GM18499 (cell line): ENCODE data around the gene ZNF213.
A peak's percentile ranks its signal among the peaks of the same experiment; 100 is the strongest.
"Not testable (repeated sequence)": the region's sequence is repeated elsewhere in the genome, so short reads cannot be mapped to it uniquely, and the experiment has no call there.

Experiments
- ATAC-seq: cut with Tn5 transposase; IDR thresholded peaks from one replicate; pipeline ENCODE4 v1.9.1; 2021; ENCODE audit warnings: moderate number of reproducible peaks; ENCODE audit not compliant: insufficient read depth, unreplicated experiment

The ZNF213 gene

DNA sequence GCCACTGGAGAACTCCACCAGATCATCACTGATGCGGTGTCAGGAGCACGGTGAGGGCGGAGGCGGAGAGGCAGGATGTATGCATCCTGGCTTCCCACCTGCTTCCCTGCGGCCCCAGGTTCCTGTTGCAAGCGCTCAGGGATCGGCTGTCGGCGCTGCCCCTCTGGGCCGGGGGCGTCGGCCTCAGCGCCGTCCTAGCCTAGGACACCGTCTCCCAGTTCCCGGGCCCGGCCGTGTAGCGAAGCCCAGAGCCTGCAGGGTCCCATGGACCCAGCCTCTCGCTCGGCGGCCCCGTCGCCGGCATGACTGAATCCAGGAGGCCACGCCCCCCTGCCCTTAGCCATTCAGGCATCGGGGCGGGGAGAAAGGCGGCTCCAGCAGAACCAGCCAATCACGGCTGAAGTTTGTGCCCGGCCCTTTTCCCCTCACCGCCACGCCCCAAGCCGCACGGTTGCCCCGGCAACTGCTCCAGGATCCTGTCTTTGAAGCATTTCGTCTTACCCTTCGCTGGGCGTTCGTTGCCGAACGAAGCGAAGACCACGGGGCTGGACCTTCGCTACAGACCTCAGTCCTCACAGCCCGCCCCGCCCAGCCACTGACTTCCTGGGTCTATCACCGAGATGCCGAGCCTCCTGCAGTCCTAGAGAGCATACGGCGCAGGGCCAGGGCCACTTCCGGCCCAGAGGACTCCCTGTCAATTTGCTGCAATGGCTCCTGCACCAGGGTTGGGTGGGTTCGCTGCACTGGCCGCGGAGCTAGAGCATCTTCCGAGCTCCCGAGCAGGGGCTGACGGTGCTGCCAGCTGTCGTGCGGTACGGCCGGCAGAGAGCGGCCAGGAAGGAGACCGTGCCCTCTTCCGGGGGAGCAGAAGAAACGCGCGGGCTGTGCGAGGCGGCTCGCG is 10.6 kb upstream of the ZNF213 start:
- peak; percentile 55 for ATAC-seq

DNA sequence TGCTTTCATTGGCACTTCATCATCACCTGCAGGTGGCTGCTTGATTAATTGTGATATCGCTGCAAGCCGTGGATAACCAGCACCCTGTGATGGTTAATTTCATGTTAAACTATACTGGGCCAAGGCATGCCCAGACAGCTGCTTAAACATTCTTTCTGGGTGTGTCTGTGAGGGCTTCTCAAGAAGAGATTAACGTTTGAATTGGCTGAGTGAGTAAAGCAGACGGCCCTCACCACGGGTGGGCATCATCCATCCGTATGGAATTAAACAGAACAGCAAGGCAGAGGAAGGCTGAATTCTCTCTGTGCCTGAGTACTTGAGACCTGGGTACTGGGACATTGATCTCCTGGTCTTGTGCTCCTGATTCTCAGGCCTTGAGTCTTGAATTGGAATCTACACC is 7.1 kb upstream of the ZNF213 start:
- ATAC-seq = no peak

DNA sequence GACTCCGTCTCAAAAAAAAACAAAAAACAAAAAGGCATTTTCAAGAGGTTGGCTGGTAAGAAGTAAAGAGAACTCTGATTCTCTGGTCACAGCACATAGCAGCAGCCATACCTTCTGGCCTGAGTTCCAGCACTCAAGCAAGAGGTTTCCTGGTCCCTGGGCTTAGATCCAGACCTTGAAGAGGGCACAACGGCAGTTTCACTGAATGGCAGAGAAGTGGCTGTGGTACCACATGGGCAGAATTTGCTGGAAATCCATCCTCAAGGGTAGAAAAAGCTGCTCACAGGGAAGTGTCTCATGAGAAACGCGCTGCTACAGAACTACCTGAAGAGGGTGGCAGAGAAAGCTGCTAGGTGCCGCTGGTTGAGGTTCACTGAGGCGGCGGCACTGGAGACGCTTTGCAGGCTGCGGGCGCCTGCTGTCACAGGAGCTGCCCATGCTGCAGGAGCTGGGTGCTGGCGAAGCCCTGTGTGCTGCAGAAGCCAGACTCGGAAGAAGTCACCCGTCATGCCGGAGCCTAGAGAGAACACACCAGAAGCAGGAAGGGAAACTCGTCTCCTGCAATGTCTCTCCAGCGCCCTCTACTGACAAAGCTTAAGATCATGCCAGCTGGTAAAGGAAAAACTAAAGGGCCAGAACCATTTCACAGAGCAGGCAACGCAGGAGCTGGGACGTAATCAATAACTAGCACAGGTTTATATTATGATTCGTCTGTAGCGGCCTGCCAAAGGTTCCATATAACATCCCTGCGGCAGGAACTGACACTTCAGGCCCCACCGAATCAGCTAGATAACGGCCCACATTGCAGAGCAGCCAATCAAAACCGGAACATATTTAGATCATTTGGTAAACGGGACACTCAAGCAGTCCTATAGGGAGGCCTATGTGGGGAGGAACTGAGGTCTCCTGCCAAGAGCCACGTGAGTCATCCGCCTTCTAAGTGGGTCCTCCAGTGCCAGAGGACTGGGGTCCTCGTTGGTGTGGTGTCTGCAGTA is 5.4 kb upstream of the ZNF213 start:
- ATAC-seq = no peak

DNA sequence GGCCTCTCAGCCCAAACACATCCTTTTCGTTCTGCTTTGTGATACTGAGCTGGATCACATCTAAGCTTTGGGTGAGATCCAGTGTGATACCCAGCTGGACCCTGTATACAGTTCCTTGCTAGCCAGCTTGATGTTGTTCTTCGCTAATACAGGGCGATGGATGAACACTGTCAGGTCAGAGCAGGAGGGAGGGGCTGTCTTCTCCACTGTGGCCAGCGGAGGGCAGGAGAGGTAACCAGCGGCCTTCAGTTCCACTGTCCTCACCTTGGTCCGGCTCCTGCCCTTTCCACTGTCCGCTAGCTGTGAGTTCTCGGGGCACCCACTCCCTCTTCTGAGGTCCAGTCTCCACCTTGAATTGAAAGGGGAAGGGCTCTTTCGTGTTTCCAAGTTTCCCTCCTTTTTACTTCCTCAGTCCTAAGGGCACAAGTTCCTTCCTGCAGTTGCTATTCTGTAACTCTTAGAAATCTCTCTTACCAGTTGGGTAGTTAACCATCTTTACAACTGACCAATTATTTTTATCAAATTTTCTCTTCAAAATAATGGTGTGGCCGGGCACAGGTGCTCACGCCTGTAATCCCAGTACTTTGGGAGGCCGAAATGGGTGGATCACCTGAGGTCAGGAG is 3.0 kb upstream of the ZNF213 start:
- ATAC-seq = no peak

DNA sequence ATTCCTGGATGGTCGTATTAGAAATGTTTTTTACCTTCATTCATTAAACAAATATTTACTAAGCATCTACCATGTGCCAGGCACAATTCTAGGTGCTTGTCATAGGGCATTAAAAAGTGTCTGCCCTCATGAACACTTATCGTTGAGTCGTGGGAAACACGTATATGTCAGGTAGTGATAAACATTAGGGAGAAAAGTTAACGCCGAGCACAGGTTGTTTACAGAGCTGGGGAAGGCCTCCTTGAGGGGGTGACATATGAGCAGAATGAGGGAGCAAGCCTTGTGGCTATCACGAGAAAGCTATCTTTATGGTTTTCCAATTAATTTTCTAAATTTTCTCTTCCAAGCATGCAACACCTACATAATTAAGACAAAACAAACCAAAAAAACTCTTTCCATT is 985 bp upstream of the ZNF213 start:
- no peak for ATAC-seq

GRCh38 chr16:3135126-3135715 is 392 bp downstream of the ZNF213 start:
- ATAC-seq = no peak

DNA sequence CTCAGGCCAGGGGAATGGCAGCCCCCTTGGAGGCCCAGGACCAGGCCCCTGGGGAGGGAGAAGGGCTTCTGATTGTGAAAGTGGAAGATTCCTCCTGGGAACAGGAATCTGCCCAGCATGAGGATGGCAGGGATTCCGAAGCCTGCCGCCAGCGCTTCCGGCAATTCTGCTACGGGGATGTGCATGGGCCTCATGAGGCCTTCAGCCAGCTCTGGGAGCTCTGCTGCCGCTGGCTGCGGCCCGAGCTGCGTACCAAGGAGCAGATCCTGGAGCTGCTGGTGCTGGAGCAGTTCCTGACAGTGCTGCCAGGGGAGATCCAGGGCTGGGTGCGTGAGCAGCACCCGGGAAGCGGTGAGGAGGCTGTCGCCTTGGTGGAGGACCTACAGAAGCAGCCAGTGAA is 2.4 kb downstream of the ZNF213 start:
- no peak for ATAC-seq

DNA sequence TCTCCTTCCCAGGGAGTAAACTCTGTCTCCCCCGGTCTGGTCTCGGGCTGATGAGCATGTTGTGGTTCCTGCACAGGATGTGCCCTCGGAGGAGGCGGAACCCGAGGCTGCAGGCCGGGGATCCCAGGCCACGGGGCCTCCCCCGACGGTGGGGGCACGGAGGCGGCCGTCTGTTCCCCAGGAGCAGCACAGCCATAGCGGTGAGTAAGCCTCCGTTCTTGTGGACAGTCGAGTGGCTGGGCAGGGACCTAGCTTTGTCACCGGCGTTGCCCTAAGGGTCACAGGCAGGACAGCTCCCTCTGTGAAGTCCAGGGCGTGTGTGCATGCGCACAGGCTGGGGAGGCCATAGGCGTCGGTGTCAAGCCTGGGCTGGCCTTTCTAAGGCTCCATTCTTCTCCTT is 3.5 kb downstream of the ZNF213 start:
- no peak for ATAC-seq

GRCh38 chr16:3138823-3139426 is 4.1 kb downstream of the ZNF213 start:
- no peak for ATAC-seq

- not testable (repeated sequence) for ATAC-seq
Measured at GRCh38 chr16:3139561-3139960, 4.7 kb downstream of the ZNF213 start.

DNA sequence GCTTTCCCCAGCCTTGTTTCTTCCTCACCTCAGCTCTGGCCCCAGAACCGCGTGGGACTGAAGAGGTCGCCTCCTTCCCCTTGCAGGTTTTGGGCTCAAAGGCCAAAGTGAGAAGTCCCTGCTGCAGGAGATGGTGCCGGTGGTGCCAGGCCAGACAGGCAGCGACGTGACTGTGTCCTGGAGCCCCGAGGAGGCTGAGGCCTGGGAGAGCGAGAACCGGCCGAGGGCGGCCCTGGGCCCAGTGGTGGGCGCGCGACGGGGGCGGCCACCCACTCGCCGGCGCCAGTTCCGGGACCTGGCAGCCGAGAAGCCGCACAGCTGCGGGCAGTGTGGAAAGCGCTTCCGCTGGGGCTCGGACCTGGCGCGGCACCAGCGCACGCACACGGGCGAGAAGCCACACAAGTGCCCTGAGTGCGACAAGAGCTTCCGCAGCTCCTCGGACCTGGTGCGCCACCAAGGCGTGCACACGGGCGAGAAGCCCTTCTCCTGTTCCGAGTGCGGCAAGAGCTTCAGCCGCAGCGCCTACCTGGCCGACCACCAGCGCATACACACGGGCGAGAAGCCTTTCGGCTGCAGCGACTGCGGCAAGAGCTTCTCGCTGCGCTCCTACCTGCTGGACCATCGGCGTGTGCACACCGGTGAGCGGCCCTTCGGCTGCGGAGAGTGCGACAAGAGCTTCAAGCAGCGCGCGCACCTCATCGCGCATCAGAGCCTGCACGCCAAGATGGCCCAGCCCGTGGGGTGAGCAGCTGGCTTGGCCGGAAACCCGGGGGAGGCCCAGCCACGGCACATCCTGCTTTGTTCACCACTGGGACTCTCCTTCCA is 6.0 kb downstream of the ZNF213 start:
- ATAC-seq = no peak

DNA sequence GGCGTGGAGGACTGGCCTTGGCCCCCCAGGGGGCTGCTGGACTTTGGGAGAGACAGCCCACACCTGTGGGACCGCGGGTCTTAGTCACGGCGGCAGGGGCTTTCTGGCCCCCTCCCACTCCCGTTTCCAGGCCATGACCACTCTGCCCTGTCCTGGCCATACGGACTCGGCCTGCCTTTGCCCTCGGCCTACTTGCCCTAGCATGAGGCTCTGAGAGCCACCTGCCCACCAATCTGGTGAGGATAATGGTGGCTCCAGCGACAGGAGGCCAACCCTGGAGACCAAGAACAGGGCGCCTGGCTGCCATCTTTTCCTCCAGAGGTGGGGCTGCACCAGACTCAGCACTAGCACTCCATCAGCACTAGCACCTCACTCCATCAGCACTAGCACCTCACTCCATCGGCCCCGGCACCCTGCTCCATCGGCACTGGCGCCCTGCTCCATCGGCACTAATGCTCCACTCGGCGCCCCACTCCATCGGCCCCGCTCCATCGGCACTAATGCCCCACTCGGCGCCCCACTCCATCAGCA is 7.0 kb downstream of the ZNF213 start:
- no peak for ATAC-seq

DNA sequence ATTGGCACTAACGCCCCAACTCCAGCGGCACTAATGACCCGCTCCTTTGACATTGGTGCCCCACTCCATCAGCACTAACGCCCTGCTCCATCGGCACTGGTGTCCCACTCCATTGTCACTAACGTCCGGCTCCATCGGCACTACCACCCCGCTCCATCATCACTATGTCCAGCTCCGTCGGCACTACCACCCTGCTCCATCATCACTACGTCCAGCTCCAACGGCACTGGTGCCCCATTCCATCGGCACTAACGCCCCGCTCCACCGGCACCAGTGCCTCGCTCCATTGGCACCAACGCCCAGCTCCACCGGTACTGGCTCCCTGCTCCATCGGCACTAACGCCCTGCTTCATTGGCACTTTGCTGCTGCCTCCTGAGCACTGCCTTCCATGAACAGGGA is 7.5 kb downstream of the ZNF213 start:
- no peak for ATAC-seq

DNA sequence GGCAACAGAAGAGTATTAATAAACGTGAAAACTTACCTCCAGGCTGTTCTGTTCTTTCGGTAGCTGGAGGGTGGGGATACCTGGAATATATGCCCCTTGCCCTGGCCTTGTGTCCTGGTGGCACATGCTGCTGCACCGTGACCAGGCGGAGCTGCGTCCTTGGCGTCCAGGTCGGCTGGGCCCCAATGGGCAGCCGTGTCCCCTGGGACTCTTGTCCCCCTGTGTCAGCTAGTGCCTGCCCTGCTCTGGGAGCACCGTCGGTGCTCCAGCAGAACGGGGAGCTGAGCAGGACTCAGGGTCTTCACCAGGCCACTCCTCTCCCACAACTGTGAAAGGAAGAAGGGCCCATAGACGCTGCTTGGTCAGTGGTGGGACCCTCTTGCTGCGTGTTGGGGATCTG is 7.9 kb downstream of the ZNF213 start:
- no peak for ATAC-seq

DNA sequence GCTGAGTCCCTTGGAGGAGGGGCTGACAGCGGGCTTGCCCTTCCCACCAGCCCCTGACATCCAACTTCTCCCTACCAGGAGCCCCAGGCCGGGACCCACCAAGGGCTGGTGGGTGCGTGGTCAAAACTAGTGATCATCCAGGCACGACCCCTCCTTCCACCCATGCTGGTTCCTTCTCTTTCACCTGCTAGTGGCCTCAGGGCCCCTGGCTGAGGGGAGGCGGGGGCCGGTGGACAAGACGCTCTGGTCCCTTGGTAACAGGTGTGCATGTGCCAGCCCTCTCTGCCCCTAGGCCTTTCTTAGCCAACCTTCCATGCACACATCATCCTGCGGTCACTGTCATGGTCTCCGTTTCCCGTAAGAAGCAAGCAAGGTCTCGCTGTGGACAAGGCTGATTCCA is 8.4 kb downstream of the ZNF213 start:
- ATAC-seq = no peak

- no peak for ATAC-seq
Measured at GRCh38 chr16:3143598-3144320, 8.9 kb downstream of the ZNF213 start.

DNA sequence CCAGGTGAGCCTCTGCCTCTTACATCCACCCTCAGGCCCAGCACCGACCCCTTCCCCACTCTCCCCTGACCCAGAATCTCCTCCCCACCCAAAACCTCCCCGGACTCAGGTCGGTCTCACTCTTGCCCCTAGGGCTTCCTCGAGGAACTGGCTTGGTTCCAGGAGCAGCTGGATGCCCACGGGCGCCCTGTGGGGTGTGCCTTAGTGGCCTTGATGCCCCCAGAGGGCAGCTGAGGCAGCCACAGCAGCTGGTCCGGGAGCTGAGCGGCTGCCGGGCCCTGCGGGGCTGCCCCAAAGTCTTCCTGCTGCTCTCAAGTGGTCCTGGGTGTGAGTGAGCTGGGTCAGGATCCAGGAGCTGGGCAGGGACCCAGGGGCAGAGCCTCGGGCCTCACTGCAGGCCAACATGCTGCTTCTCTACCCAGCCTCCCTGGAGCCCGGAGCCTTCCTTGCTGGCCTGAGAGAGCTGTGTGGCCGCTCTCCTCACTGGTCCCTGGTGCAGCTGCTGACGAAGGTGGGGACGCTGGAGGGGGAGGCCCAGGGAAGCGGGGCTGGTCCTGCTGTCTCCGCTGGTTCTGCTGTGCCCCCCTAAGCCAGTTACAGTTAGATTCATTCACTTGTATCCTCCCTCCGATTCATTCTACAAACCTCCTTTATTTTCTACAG is 9.6 kb downstream of the ZNF213 start:
- ATAC-seq = no peak

- no peak for ATAC-seq
Measured at GRCh38 chr16:3145151-3145550, 10.3 kb downstream of the ZNF213 start.
